ENCODE measurements around the gene MT1X. TPM values are rescaled to one million over a fixed set of nuclear protein-coding genes. Genes with fewer than 3 reads are reported as not detected.

MT1X gene
- total RNA-seq, 2 experiments from 2014 or later = 17.1 to 21.2 TPM

DNA sequence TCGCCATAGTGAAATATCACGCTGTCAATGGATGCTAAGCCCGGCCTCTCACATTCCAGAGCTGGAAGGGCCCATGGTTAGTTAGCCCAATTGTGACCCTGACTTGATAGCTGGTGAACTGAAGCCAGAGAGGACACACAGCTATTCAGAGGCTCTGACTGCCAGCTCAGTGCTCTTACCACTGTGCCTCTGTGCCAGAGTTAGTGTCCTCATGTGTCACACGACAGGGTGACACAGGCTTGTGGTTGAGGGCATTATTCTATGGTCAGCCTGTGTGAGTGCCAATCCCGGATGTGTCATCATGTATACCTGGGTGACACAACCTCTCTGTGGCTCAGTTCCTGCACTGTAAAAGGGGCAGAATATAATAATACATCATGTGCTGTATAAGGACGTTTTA lies 2.5 kb upstream of the MT1X start:
- CTCF ChIA-PET (ENCODE audit: unreplicated experiment) = no interaction called here
- Histone ChIP-seq H3K36me3 (ENCODE audit: insufficient read depth, low read length) (no peaks in the 10 kb centered on the region), H2AFZ (ENCODE audit: low read length) (no peak overlapping the region), H3K4me3 (ENCODE audit: low read depth, low read length, poor library complexity, severe bottlenecking) (no peak overlapping the region), H3K27ac (ENCODE audit: low read depth, low read length, poor library complexity, severe bottlenecking) (no peak overlapping the region), H3K4me1 (ENCODE audit: insufficient read depth, low read length, poor library complexity, severe bottlenecking) (peaks cover 15% of the 10 kb centered on the region), H4K20me1 (ENCODE audit: insufficient read depth, low read length) (no peaks in the 10 kb centered on the region), H3K9me2 (ENCODE audit: insufficient read depth, low read length) (no peaks in the 10 kb centered on the region), H3K4me2 (ENCODE audit: low read length) (no peak overlapping the region), H3K79me2 (ENCODE audit: insufficient read depth, low read depth, low read length) (no peaks in the 10 kb centered on the region), H3K9me3 (ENCODE audit: low read length) (no peaks in the 10 kb centered on the region)
- no peak for TF ChIP-seq EZH2phosphoT487 (IDR thresholded peaks at IDR 0.05; ENCODE audit: borderline replicate concordance, low read depth, low read length)
- intact Hi-C loops (cut with micrococcal nuclease; ENCODE audit: unreplicated experiment) = no loop called here
- POLR2A ChIA-PET = no interaction called here
- BruUV-seq (replicated peaks) = no TSS peak
- DNase-seq (ENCODE audit: low spot score) = no peak

GRCh38 chr16:56682703-56683397 lies 580 bp downstream of the MT1X start:
- H3K4me2 ChIP-seq (ENCODE audit: low read length) = peak overlapping the region; percentile 78
- H2AFZ ChIP-seq (ENCODE audit: low read length) = peak overlapping the region; percentile 65
- H3K36me3 ChIP-seq (ENCODE audit: insufficient read depth, low read length) = no peaks in the 10 kb centered on the region
- CTCF ChIA-PET (ENCODE audit: unreplicated experiment) = interaction anchor here (1.9 kb wide), 1 partner anchor 19 kb away, joined by 9 read pairs; no protein-coding TSS in a partner anchor
- no peaks in the 10 kb centered on the region for H3K9me2 ChIP-seq (ENCODE audit: insufficient read depth, low read length)
- peaks cover 22% of the 10 kb centered on the region for H3K4me1 ChIP-seq (ENCODE audit: insufficient read depth, low read length, poor library complexity, severe bottlenecking)
- H4K20me1 ChIP-seq (ENCODE audit: insufficient read depth, low read length) = no peaks in the 10 kb centered on the region
- DNase-seq (ENCODE audit: low spot score) = peak; percentile 7
- intact Hi-C loops (cut with micrococcal nuclease; ENCODE audit: unreplicated experiment) = no loop called here
- POLR2A ChIA-PET = interaction anchor here (0.5 to 2.0 kb wide), 6 partner anchors 13 to 1725 kb away, joined by 3 to 17 read pairs (median 3); no protein-coding TSS in a partner anchor
- no peaks in the 10 kb centered on the region for H3K79me2 ChIP-seq (ENCODE audit: insufficient read depth, low read depth, low read length)
- BruUV-seq (replicated peaks) = TSS peak; percentile 94
- TF ChIP-seq, protein P1, sequence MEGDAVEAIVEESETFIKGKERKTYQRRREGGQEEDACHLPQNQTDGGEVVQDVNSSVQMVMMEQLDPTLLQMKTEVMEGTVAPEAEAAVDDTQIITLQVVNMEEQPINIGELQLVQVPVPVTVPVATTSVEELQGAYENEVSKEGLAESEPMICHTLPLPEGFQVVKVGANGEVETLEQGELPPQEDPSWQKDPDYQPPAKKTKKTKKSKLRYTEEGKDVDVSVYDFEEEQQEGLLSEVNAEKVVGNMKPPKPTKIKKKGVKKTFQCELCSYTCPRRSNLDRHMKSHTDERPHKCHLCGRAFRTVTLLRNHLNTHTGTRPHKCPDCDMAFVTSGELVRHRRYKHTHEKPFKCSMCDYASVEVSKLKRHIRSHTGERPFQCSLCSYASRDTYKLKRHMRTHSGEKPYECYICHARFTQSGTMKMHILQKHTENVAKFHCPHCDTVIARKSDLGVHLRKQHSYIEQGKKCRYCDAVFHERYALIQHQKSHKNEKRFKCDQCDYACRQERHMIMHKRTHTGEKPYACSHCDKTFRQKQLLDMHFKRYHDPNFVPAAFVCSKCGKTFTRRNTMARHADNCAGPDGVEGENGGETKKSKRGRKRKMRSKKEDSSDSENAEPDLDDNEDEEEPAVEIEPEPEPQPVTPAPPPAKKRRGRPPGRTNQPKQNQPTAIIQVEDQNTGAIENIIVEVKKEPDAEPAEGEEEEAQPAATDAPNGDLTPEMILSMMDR (conservative IDR thresholded peaks at IDR 0.05; ENCODE audit: low read length) = no peak
- no peak for TF ChIP-seq EZH2phosphoT487 (IDR thresholded peaks at IDR 0.05; ENCODE audit: borderline replicate concordance, low read depth, low read length)
- H3K27ac ChIP-seq (ENCODE audit: low read depth, low read length, poor library complexity, severe bottlenecking) = no peak overlapping the region
- peak overlapping the region; percentile 69 for H3K4me3 ChIP-seq (ENCODE audit: low read depth, low read length, poor library complexity, severe bottlenecking)
- H3K9me3 ChIP-seq (ENCODE audit: low read length) = no peaks in the 10 kb centered on the region

DNA sequence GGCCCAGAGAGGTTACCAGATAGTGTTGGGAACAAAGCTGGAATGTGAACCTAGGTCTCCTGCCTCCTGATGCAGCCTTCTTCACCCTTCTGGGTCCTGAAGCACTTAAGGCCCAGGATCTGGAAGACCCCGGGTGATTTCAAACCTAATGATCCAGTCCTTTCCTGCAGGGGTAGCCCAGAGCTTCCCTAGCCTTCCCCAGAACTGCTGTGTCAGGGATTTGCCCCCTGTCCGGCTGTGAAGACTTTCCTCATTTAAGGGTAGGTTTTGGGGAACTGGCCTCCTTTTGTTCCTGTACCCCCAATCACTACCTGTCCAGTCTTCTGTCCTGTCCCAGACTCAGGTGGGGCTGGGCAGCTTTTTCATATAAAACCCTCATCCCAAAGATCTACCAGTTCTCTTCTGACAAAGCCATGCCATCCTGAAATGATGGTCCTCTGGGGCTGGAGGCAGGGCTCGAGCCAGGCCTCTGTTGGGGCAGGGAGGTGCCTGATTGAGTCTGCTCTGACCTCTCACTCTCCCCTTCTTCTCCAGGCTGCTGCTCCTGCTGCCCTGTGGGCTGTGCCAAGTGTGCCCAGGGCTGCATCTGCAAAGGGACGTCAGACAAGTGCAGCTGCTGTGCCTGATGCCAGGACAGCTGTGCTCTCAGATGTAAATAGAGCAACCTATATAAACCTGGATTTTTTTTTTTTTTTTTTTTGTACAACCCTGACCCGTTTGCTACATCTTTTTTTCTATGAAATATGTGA lies 1.3 kb downstream of the MT1X start:
- BruUV-seq (replicated peaks) = no TSS peak
- no peak overlapping the region for H3K27ac ChIP-seq (ENCODE audit: low read depth, low read length, poor library complexity, severe bottlenecking)
- 0 out of 2 replicates have a peak overlapping the region, but pooled peaks have one; percentile 78 for H3K4me2 ChIP-seq (ENCODE audit: low read length)
- no peaks in the 10 kb centered on the region for H3K9me2 ChIP-seq (ENCODE audit: insufficient read depth, low read length)
- ChIA-PET CTCF (ENCODE audit: unreplicated experiment) (interaction anchor here (1.9 kb wide), 1 partner anchor 18 kb away, joined by 9 read pairs; no protein-coding TSS in a partner anchor), POLR2A (interaction anchor here (0.7 to 2.0 kb wide), 5 partner anchors 12 to 163 kb away, joined by 3 to 17 read pairs (median 3); no protein-coding TSS in a partner anchor)
- no peak for DNase-seq (ENCODE audit: low spot score)
- no peaks in the 10 kb centered on the region for H4K20me1 ChIP-seq (ENCODE audit: insufficient read depth, low read length)
- no peak overlapping the region for H2AFZ ChIP-seq (ENCODE audit: low read length)
- intact Hi-C loops (cut with micrococcal nuclease; ENCODE audit: unreplicated experiment) = no loop called here
- H3K79me2 ChIP-seq (ENCODE audit: insufficient read depth, low read depth, low read length) = no peaks in the 10 kb centered on the region
- H3K36me3 ChIP-seq (ENCODE audit: insufficient read depth, low read length) = no peaks in the 10 kb centered on the region
- no peaks in the 10 kb centered on the region for H3K9me3 ChIP-seq (ENCODE audit: low read length)
- peaks cover 22% of the 10 kb centered on the region for H3K4me1 ChIP-seq (ENCODE audit: insufficient read depth, low read length, poor library complexity, severe bottlenecking)
- TF ChIP-seq, protein P1 (conservative IDR thresholded peaks at IDR 0.05; ENCODE audit: low read length) = no peak
- TF ChIP-seq EZH2phosphoT487 (IDR thresholded peaks at IDR 0.05; ENCODE audit: borderline replicate concordance, low read depth, low read length) = no peak
- H3K4me3 ChIP-seq (ENCODE audit: low read depth, low read length, poor library complexity, severe bottlenecking) = no peak overlapping the region

All from OCI-LY7 (cell line).